Neuronal stem cell (in vitro differentiated cells): Measurements from ENCODE around the gene GASK1A.

Experiments used
- DNase-seq: peaks from one replicate; pipeline ENCODE4 v3.0.0-alpha.2; 2013; ENCODE audit warnings: low spot score
- H2AFZ ChIP-seq: one replicate; pipeline ENCODE4 v1.6.1; 2013; ENCODE audit warnings: mild to moderate bottlenecking, low read length, inconsistent platforms
- H2AK5ac ChIP-seq: 2 replicates; pipeline ENCODE4 v1.6.1; 2013; ENCODE audit warnings: low read depth, mild to moderate bottlenecking, inconsistent platforms, low read length, moderate library complexity, mixed read lengths
- H2BK120ac ChIP-seq: 2 replicates; pipeline ENCODE4 v1.6.1; 2013; ENCODE audit warnings: low read depth, mild to moderate bottlenecking, inconsistent platforms, low read length, moderate library complexity, mixed read lengths
- H2BK12ac ChIP-seq: one replicate; pipeline ENCODE4 v1.6.1; 2013; ENCODE audit warnings: low read length, inconsistent platforms
- H2BK15ac ChIP-seq: 2 replicates; pipeline ENCODE4 v1.6.1; 2013; ENCODE audit warnings: mild to moderate bottlenecking, low read length, inconsistent platforms, mixed read lengths
- H2BK5ac ChIP-seq: one replicate; pipeline ENCODE4 v1.6.1; 2013; ENCODE audit warnings: inconsistent platforms, mild to moderate bottlenecking, low read length, moderate library complexity
- H3K14ac ChIP-seq: one replicate; pipeline ENCODE4 v1.6.1; 2013; ENCODE audit warnings: low read length, inconsistent platforms
- H3K18ac ChIP-seq: 2 replicates; pipeline ENCODE4 v1.6.1; 2013; ENCODE audit warnings: low read length, inconsistent platforms
- H3K23ac ChIP-seq: 2 replicates; pipeline ENCODE4 v1.6.1; 2013; ENCODE audit warnings: low read depth, mild to moderate bottlenecking, mixed read lengths, low read length, inconsistent platforms; ENCODE audit not compliant: poor library complexity
- H3K27ac ChIP-seq: replicated peaks from 3 replicates; pipeline ENCODE4 v1.5.1; 2013; ENCODE audit warnings: low read length, inconsistent platforms
- H3K27me3 ChIP-seq, 3 experiments: 2 replicates each; pipeline ENCODE4 v1.6.1; 2013; ENCODE audit warnings: low read length in 3 of 3, mild to moderate bottlenecking in 2 of 3, inconsistent platforms in 1 of 3, low read depth in 1 of 3, mixed read lengths in 1 of 3, moderate library complexity in 1 of 3; ENCODE audit not compliant: control insufficient read depth in 3 of 3, insufficient read depth in 3 of 3
- H3K36me3 ChIP-seq, 2 donors: replicated peaks in 1 of 2; 2 replicates each; pipeline ENCODE4 v1.6.1; 2013; ENCODE audit warnings: low read length in 2 of 2; ENCODE audit not compliant: control insufficient read depth in 2 of 2, insufficient read depth in 2 of 2
- H3K4ac ChIP-seq: 2 replicates; pipeline ENCODE4 v1.6.1; 2013; ENCODE audit warnings: inconsistent platforms, mild to moderate bottlenecking, low read length, moderate library complexity
- H3K4me1 ChIP-seq, 2 donors: 1 replicate in 1 of 2; 2 replicates in 1 of 2; pipeline ENCODE4 v1.6.1; 2013; ENCODE audit warnings: low read length in 2 of 2, low read depth in 1 of 2; ENCODE audit not compliant: control insufficient read depth in 2 of 2, insufficient read depth in 1 of 2
- H3K4me2 ChIP-seq: one replicate; pipeline ENCODE4 v1.6.1; 2013; ENCODE audit warnings: mild to moderate bottlenecking, low read length, inconsistent platforms; ENCODE audit not compliant: insufficient read depth, poor library complexity, severe bottlenecking
- H3K4me3 ChIP-seq, 2 donors: 2 replicates each; pipeline ENCODE4 v1.5.1; 2013; ENCODE audit warnings: low read length in 2 of 2, mild to moderate bottlenecking in 2 of 2, inconsistent platforms in 1 of 2, moderate library complexity in 1 of 2
- H3K79me1 ChIP-seq: one replicate; pipeline ENCODE4 v1.6.1; 2013; ENCODE audit warnings: low read depth, mild to moderate bottlenecking, inconsistent platforms, low read length, moderate library complexity
- H3K9ac ChIP-seq: one replicate; pipeline ENCODE4 v1.6.1; 2013; ENCODE audit warnings: mild to moderate bottlenecking, low read depth, low read length, inconsistent platforms; ENCODE audit not compliant: poor library complexity
- H3K9me3 ChIP-seq, 2 donors: replicated peaks in 1 of 2; 2 replicates each; pipeline versions ENCODE3 to v1.6.1; 2013; ENCODE audit warnings: low read length in 2 of 2, mild to moderate bottlenecking in 2 of 2, inconsistent platforms in 1 of 2, low read depth in 1 of 2, mixed read lengths in 1 of 2, moderate library complexity in 1 of 2; ENCODE audit not compliant: control insufficient read depth in 2 of 2, insufficient read depth in 1 of 2
- H4K8ac ChIP-seq: one replicate; pipeline ENCODE4 v1.6.1; 2013; ENCODE audit warnings: low read depth, mild to moderate bottlenecking, inconsistent platforms, low read length, moderate library complexity
- H4K91ac ChIP-seq: one replicate; pipeline ENCODE4 v1.6.1; 2013; ENCODE audit warnings: low read length, low read depth, mild to moderate bottlenecking, inconsistent platforms; ENCODE audit not compliant: poor library complexity
- whole genome bisulfite sequencing, 2 donors: extraction: QIAGEN DNeasy Blood & Tissue Kit; methylation state at CpG; one replicate each; pipeline ENCODE4 v1.1.7; 2013; ENCODE audit warnings: missing lambda C conversion rate in 2 of 2, mixed read lengths in 1 of 2; ENCODE audit not compliant: insufficient read length in 2 of 2, insufficient replicate concordance in 1 of 2; ENCODE audit errors: extremely low coverage in 2 of 2; 5-methylcytosine and 5-hydroxymethylcytosine counted together

The GASK1A gene

GRCh38 chr3:42996021-42996420 lies 16.9 kb downstream of the GASK1A start:
- Histone ChIP-seq H3K4ac (no peak overlapping the region), H2AFZ (no peak overlapping the region), H3K36me3 (no peaks in the 10 kb centered on the region), H3K23ac (no peak overlapping the region), H2BK15ac (no peak overlapping the region), H3K4me1 (peaks cover 0 to 17% of the 10 kb centered on the region in 2 donors), H3K4me2 (no peak overlapping the region), H2AK5ac (no peak overlapping the region), H3K9me3 (no peaks in the 10 kb centered on the region), H2BK5ac (no peak overlapping the region), H3K4me3 (no peak overlapping the region), H3K18ac (no peak overlapping the region), H3K27ac (no peak overlapping the region), H2BK12ac (no peak overlapping the region), H3K27me3 (peaks cover 0 to 9% (median 0%) of the 10 kb centered on the region in 3 experiments), H2BK120ac (no peak overlapping the region), H3K79me1 (no peaks in the 10 kb centered on the region), H3K9ac (no peak overlapping the region), H4K8ac (no peak overlapping the region), H4K91ac (no peak overlapping the region), H3K14ac (no peak overlapping the region)
- no peak for DNase-seq
- no CpG with 5 or more reads among the region's 4 CpGs for WGBS, 2 donors

- Histone ChIP-seq H3K4me1 (peaks cover 0 to 11% of the 10 kb centered on the region in 2 donors), H3K18ac (no peak overlapping the region), H3K14ac (no peak overlapping the region), H4K91ac (no peak overlapping the region), H3K23ac (no peak overlapping the region), H3K4ac (no peak overlapping the region), H4K8ac (no peak overlapping the region), H2BK5ac (no peak overlapping the region), H3K9me3 (no peaks in the 10 kb centered on the region), H2AFZ (no peak overlapping the region), H2BK15ac (no peak overlapping the region), H2AK5ac (no peak overlapping the region), H3K9ac (no peak overlapping the region), H3K4me2 (no peak overlapping the region), H3K4me3 (no peak overlapping the region), H3K27me3 (peaks cover 0 to 9% (median 0%) of the 10 kb centered on the region in 3 experiments), H3K27ac (no peak overlapping the region), H3K79me1 (no peaks in the 10 kb centered on the region), H2BK12ac (no peak overlapping the region), H2BK120ac (no peak overlapping the region), H3K36me3 (no peaks in the 10 kb centered on the region)
- DNase-seq = no peak
- no CpG with 5 or more reads among the region's 2 CpGs for WGBS, 2 donors
These were observed 17.5 kb downstream of the GASK1A start for GRCh38 chr3:42996633-42997075.

- Histone ChIP-seq H2AFZ (no peak overlapping the region), H3K27ac (no peak overlapping the region), H3K79me1 (no peaks in the 10 kb centered on the region), H3K4me1 (peaks cover 0 to 4% of the 10 kb centered on the region in 2 donors), H2BK5ac (no peak overlapping the region), H3K4me3 (no peak overlapping the region), H3K23ac (peak overlapping the region; percentile 2), H3K4me2 (no peak overlapping the region), H4K91ac (peak overlapping the region; percentile 45), H3K18ac (no peak overlapping the region), H3K14ac (no peak overlapping the region), H2BK15ac (no peak overlapping the region), H3K9me3 (no peaks in the 10 kb centered on the region), H4K8ac (no peak overlapping the region), H2AK5ac (no peak overlapping the region), H3K9ac (no peak overlapping the region), H3K4ac (no peak overlapping the region), H2BK12ac (no peak overlapping the region), H3K36me3 (no peaks in the 10 kb centered on the region), H3K27me3 (peaks cover 0 to 8% (median 0%) of the 10 kb centered on the region in 3 experiments), H2BK120ac (no peak overlapping the region)
- DNase-seq = no peak
- WGBS, 2 donors = no CpG with 5 or more reads among the region's 3 CpGs
These were observed 20.1 kb downstream of the GASK1A start for GRCh38 chr3:42999212-42999611.

GRCh38 chr3:42999632-43000031 lies 20.5 kb downstream of the GASK1A start:
- no peak overlapping the region for H3K23ac ChIP-seq
- no peak overlapping the region for H3K18ac ChIP-seq
- no peak overlapping the region for H3K9ac ChIP-seq
- no peak overlapping the region for H3K4me2 ChIP-seq
- no peaks in the 10 kb centered on the region for H3K79me1 ChIP-seq
- H4K8ac ChIP-seq = no peak overlapping the region
- no CpG with 5 or more reads among the region's 4 CpGs for WGBS, 2 donors
- H3K27me3 ChIP-seq = peaks cover 0 to 8% (median 0%) of the 10 kb centered on the region in 3 experiments
- no peak overlapping the region for H2BK5ac ChIP-seq
- no peak overlapping the region for H3K27ac ChIP-seq
- no peak overlapping the region for H2AK5ac ChIP-seq
- H3K36me3 ChIP-seq = no peaks in the 10 kb centered on the region
- no peak overlapping the region for H2BK120ac ChIP-seq
- no peak for DNase-seq
- H2BK12ac ChIP-seq = no peak overlapping the region
- no peak overlapping the region for H3K14ac ChIP-seq
- peak overlapping the region; percentile 45 for H4K91ac ChIP-seq
- H3K4me1 ChIP-seq = peaks cover 0 to 4% of the 10 kb centered on the region in 2 donors
- H3K4ac ChIP-seq = no peak overlapping the region
- no peak overlapping the region for H3K4me3 ChIP-seq
- no peak overlapping the region for H2BK15ac ChIP-seq
- H2AFZ ChIP-seq = no peak overlapping the region
- no peaks in the 10 kb centered on the region for H3K9me3 ChIP-seq
